GM21390 (cell line): ENCODE results near the gene THAP8.
"Not testable (repeated sequence)": the region's sequence is repeated elsewhere in the genome, so short reads cannot be mapped to it uniquely, and the experiment has no call there.

ENCODE experiments used
- ATAC-seq: cut with Tn5 transposase; IDR thresholded peaks from one replicate; pipeline ENCODE4 v1.9.1; 2021; ENCODE audit not compliant: unreplicated experiment

THAP8 gene

DNA sequence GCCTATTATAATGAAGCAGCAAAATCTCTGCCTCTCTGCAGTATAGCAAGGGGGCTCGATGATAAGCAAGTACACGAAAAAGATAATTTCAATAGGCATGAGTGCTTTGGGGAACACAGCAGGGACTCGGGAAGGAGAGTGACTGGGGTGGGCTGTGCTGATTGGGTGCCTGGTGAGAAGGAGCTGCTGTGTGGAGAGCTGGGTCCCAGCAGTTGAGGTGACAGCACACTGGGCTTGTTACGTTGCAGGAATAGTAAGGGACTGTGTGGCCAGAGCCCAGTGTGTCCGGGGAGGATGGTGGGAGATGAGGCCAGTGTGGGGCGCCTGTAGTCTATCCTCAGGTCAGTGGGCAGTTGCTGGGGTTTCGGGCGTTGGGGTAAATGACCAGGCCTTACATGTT is 18.0 kb upstream of the THAP8 start:
- no peak for ATAC-seq

DNA sequence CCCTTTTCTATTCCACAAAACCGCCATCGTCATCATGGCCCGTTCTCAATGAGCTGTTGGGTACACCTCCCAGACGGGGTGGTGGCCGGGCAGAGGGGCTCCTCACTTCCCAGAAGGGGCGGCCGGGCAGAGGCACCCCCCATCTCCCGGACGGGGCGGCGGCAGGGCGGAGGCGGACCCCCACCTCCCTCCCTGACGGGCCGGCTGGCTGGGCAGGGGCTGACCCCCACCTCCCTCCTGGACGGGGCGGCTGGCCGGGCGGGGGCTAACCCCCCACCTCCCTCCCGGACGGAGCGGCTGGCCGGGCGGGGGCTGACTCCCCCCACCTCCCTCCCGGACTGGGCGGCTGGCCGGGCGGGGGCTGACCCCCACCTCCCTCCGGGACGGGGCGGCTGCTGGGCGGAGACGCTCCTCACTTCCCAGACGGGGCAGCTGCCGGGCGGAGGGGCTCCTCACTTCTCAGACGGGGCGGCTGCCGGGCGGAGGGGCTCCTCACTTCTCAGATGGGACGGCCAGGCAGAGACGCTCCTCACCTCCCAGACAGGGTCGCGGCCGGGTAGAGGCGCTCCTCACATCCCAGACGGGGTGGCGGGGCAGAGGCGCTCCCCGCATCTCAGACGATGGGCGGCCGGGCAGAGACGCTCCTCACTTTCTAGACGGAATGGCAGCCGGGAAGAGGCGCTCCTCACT is 14.9 kb upstream of the THAP8 start:
- ATAC-seq: not testable (repeated sequence)

DNA sequence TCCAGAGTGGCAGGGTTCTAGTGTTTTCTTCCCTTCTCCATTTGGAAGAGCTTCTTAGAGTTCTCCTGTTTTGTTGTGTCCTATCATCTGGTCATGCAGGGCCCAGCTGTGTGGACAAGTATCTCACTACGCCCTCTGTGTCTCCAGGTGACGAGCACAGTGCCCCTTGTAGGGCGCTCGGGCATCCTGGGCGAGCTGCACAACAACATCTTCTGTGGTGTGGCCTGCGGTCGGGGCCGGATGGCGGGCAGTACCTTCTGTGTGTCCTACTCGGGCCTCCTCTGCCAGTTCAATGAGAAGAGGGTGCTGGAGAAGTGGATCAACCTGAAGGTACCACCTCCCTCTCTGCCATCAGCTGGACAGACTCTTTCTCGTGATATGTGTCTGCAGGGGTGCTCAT is 13.6 kb upstream of the THAP8 start:
- ATAC-seq: no peak

DNA sequence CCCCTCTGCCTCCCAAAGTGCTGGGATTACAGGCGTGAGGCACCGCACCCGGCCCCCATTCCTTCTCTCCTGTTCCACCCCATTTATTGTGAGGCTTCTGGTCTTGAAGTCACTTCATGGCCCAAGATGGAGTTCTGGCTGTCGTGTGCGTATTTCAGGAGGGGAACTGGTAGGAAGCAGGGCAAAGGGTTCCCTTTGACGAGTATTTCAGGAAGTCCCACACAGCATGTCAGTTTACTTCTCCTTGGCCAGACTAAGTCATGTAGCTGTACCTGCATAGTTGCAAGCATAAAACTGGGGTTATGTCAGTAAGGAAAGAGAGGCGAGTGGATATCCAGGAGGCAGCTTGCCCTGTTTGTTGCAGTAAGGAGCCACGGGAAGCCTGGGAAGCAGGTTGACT is 10.7 kb upstream of the THAP8 start:
- no peak for ATAC-seq

DNA sequence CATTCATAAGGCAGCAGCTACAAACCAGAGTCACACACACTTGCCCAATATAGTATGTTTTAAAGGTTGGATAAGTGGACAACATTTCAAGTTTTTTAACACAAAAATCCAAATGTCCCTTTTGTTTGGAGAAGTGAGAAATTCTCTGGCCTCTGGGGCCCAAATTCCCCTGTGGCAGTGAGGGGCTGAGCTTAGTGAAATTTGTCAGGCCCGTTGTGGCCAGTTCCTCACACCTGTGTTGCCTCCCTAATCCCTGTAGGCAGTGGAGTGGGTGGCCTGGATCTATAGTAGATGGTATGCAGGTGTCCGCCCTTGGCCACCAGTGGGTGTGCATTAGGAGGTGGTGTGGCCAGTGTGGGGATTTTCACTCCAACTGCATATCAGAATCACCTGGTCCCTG is 7.3 kb upstream of the THAP8 start:
- ATAC-seq: no peak

DNA sequence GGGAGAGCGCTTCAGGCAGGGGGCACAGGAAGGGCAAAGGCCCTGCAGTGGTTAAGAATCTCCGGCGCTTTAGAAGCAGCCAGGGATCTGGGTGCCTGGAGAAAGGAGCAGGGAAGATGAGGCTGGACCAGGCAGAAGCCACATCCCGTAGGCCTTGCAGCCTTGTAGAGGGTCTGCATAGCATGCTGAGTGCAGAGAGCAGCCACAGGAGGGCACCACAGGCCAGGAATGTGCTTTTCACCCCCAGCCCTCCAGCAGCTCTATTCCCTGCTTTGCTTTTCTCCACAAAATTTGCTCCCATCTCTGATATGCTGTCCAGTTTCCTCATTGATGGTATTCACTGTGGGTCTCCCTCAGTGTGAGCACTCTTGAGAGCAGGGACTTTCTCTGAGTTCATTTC is 6.3 kb upstream of the THAP8 start:
- ATAC-seq: no peak

DNA sequence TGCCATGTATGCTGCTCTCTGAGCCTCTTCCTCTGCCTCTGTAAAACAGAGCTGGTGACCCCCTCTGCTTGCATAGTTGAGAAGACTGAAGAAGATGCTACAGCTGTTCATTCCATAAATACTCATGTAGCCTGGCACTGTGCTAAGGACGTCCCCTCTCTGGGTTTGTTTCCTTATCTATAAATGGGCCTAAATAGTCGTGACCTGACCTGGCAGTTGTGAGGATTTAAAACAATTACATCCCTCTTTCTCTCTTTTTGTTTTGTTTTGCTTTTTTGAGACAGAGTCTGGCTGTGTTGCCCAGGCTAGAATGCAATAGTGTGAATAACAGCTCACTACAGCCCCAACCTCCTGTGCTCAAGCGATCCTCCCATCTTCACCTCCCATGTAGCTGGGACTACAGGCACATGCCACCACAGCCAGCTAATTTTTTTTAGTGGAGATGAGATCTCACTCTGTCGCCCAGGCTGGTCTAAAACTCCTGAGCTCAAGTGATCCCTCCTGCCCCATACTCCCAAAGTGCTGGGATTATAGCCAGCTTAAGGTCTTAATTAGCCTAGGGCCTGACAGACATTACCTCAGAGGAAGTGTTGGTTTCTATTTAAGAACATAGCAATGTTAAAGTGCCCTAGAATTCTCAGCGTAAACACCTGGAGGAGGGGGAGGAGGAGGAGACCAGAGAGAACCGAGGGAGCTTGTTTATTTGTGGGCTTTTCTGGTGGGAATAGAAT is 5.3 kb upstream of the THAP8 start:
- ATAC-seq: no peak

DNA sequence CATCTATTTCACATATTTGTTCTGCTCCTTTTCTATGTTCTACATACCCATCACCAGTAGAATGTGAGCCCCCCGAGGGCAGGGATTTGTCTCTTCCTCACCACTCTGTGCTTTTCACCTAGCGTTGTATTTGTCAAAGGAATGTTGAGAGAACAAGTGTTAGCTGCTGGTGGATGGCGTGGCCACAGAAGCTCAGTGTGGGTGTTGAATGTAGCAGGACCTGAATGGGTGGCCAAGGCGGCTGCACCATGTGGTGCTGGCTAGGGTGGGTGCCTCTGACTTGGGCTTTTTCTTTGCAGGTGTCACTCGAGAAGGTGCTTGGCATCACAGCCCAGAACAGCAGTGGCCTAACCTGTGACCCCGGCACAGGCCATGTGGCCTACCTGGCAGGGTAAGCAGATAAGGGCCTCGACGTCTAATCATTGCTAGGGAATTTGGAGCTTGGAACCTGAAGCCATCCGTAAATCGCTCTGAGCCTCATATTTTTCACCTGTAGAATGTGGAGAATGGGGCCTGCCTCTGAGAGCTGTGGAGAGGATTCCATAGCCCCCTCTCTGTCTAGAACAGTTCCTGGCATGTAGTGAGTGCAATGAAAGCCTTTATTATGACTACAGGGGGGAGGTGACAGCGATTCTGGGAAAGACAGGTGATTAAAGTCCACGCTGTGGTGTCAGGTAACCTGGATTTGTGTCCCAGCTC is 4.5 kb upstream of the THAP8 start:
- ATAC-seq: no peak

DNA sequence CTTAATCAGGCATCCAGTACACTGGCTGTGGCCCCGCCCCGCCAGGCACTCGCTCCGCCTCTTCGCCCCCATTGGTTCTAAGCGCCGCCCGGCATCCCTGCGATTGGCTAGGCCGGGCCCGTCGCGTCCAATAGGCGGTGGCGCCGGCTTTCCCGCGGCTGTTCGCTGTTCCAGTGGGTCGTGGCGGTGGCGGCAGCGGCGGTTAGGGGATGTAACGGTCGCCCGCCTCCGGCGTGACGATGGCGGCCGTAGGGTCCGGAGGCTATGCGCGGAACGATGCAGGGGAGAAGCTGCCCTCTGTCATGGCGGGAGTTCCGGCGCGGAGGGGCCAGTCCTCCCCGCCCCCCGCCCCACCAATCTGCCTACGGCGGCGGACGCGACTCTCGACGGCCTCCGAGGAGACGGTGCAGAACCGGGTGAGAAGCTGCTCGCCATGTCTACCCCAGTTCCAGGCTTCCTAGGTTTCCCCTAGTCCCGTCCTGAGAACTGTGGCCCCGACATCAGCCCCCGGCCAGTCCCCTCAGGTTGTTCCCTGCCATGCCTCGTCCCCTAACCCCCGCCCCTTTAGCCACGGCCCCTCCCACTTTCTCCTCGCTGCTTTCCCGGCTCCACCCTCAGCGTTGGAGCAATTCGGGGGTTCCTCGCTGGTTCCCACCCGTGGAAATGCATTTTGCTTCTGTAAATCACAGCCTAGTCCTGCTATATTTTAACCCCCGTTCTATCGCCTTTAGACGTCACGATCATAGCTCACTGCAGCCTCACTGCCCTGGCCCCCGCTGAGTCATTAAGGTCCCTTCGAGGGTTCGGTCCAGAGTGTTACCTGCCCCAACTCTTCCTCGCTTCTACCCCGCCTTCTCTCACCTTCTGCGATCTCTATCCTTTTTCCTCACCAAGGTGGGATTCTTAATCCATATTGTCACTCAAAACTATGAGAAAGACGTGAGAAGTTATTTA is 925 bp upstream of the THAP8 start, which contains the start of gene WDR62:
Gene WDR62 (plus strand): TSS at position 165 of the 954 bp plus-strand sequence. CDS start 75 bp downstream, at position 240.
- peak; percentile 62 for ATAC-seq

DNA sequence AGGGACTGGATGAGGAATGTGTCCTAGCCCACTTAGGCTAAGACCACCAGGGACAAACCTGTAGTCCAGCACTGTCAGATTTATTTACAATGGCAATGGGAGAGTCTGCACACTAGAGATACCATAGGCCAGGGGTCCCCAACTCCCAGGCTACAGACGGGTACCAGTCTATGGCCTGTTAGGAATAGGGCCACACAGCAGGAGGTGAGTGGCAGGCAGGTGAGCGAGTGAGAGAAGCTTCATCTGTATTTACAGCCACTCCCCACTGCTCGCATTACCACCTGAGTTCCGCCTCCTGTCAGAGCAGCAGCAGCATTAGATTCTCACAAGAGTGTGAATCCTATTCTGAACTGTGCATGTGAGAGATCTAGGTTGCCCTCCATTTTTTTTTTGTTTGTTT is 2.4 kb downstream of the THAP8 start:
- ATAC-seq: no peak

DNA sequence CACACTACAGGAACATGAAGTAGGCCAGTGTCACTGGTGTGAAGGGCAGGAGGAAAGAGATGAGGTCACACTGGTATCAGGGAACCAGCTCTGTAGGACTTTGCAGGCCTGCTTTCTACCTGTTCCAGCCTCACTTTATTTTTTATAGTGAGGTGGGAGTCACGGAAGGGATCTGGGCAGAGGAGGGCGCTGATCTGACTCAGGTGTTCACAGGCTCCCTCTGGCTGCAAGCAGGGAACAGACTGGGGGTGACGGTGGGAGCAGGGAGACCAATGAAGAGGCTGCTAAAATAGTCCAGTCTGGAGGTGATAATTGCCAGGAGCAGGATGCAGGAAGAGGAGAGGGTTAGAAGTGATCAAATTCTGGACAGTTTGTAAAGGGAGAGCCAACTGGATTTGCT is 2.8 kb downstream of the THAP8 start:
- no peak for ATAC-seq

DNA sequence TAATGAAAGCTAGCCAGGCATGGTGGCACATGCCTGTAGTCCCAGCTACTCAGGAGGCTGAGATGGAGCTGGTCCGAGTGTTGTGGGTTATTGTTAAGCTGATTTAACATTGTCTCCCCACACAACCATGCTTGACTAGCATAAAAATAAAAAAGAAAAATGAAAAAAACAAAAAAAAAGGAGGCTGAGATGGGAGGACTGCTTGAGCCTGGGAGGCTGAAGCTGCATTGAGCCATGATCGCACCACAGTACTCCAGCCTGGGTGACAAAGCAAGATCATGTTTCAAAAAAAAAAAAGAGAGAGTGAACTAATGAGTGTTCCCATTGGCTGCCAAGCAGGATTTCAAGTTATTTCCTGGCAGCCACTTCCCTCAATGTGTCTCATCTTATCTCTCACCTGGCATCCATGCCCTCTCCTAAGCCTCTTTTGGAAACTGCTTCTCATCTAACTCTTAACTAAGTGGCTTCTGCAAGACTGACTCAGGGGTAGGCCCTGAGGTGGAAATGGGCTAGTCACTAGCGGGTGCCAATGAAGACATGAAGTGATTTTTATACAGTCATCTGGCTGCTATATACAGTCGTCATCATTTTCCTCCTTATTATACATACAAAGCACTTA is 4.9 kb downstream of the THAP8 start:
- no peak for ATAC-seq

DNA sequence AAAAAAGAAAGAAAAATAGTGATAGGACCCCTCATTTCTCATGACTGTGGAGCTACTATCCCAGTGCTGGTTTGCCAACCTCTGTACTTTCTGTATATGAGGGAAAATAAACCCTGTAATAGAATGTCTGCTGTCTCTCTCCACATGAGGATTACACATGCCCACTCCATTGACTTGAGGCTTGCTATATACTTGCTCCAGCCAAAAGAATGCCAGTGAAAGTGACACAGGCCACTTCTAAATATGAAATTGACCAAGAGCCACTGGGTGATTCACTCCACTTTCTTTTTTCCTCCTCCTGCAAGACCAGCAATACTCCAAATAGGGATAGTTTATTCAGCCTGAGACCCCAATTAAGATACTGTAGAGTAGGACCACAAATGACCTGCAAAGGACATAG is 6.2 kb downstream of the THAP8 start:
- ATAC-seq: no peak

DNA sequence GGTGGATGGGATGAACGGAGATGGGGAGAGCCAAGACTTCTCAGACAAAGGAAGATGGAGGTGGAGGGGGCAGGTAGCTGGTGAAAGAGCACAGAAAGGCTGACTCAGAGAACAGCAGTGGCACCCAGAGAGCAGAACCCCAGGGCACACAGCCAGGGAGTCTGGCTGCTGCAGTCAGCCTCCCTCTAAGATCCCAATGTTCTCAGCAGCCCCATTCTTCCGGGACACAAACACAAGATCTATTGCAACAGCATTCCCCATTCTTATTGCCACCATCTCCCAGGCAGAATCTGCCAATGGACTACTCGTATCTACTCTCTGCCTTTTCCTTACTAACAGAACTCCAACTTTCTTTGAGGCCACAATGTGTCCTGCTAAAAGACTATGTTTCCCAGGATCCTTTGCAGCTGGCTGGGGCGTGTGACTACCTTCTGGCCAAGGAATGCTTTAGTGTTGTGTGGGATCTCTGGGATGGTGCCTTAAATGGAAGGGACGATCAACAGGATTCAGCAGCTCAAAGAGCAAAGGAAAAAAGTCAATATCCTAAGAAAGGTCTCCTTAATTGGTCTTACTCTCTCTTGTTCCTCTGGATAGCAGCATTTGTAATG is 7.5 kb downstream of the THAP8 start:
- ATAC-seq: no peak

DNA sequence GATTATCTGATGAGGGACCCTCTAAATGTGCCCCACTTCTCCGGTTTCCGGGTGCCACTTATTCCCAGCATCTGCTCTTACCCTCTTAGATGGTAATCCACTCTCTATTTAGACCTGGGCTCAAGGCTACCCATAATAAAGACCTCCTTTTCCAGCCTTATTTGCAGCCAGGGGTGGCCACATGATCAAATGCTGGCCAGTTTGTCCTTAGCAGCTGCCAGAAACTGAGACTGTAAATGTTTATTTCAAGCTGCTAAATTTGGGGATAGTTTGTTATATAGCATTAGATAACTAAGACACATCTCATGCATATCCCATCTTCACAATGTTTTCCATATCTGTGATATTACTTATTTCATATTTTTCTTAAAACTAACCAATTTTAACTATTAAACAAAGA is 10.1 kb downstream of the THAP8 start:
- ATAC-seq: no peak

DNA sequence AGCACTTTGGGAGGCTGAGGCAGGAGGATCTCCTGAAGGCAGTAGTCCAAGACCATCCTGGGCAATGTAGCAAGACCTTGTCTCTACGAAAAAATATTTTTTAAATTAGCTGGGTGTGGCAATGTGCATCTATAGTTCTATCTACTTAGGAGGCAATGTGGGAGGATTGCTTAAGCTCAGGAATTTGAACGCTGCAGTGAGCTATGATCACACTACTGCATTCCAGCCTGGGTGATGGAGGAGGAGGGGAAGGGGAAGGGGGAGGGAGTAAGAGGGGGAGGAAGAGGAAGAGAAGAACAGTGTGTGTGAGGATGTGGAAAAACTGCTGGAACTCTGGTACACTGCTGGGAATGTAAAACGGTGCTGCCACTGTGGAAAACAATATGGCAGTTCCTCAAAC is 12.3 kb downstream of the THAP8 start:
- no peak for ATAC-seq

DNA sequence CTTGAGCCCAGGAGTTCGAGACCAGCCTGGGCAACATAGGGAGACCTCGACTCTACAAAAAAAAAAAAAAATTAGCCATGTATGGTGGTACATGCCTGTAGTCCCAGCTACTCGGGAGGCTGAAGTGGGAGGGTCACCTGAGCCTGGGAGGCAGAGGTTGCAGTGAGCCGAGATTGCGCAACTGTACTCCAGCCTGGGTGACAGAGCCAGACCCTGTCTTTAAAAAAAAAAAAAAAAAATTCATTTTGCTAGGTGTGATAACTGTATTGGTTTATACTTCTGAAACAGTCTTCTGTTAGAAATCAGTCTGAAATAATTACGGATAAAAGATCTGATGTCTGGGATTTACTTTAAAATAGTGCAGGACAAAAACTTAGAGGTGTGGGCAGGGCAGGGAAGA is 13.0 kb downstream of the THAP8 start:
- ATAC-seq: not testable (repeated sequence)

DNA sequence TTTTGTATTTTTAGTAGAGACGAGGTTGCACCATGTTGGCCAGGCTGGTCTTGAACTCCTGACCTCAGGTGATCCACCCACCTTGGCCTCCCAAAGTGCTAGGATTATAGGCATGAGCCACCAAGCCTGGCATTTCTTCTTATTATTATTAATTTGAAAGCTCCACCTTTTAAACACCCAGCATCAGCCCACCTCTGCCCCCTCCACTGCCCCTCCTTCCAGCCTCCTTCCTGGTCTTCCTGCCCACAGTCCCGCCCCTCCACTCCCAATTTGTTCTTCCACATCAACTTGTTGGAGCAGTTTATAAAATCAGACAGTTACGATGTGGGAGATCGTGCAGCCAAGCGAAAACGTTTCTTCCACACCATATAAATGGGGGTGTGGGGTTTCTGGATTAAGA is 13.6 kb downstream of the THAP8 start:
- ATAC-seq: no peak

DNA sequence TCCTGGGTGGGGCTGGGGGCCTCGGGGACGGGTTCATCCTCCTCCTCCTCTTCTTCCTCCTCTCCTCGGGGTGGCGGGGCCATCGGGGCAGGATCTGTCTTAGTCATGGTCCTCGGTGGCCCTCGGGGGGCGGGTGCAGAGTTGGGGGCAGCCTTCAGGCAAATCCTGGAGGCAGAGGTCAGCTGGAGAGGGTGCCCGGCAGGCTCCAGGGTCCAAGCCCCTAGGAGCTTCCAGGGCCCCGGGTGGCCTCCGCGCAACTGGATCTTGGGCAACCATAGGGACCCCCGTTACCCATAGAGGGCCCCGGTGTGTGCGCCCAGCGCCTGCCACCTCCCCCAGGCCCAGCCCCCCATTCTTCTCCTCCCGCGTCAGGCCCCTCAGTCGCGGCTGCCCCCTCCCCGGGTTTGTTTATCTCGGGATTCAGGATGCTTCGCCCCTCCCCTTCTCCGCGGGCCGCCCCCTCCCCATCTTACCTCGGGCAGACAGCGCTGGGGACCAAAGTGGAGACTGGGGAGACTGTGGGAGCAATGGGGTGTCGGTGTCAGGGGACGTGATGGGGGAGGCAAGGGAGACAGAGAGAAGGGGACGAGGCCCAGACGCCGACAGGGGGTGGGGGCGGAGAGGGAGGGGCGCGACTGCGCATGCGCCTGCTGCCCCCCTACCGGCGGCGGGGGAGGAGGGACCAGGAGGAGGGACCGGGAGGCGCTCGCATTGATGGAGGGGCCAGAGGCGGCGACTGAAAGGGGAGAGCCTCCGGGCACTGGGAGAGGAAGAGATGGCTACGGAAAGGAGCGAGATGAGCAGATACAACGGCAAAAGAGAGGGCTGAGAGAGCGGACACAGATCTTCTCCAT is 21.6 kb downstream of the THAP8 start, which contains the start of gene CLIP3:
Gene CLIP3 (minus strand): TSS at position 623 of the 854 bp plus-strand sequence. CDS start 516 bp downstream, at position 107.
- no peak for ATAC-seq
